CD4-positive, alpha-beta T cell treated with Interleukin-1 beta for 1 hour (primary cell): ENCODE results near the gene ANKHD1.

ENCODE experiments used
- DNase-seq, 2 donors: peaks; one replicate each; pipeline ENCODE4 v3.0.0-alpha.2; 2020 to 2022

The ANKHD1 gene

DNA sequence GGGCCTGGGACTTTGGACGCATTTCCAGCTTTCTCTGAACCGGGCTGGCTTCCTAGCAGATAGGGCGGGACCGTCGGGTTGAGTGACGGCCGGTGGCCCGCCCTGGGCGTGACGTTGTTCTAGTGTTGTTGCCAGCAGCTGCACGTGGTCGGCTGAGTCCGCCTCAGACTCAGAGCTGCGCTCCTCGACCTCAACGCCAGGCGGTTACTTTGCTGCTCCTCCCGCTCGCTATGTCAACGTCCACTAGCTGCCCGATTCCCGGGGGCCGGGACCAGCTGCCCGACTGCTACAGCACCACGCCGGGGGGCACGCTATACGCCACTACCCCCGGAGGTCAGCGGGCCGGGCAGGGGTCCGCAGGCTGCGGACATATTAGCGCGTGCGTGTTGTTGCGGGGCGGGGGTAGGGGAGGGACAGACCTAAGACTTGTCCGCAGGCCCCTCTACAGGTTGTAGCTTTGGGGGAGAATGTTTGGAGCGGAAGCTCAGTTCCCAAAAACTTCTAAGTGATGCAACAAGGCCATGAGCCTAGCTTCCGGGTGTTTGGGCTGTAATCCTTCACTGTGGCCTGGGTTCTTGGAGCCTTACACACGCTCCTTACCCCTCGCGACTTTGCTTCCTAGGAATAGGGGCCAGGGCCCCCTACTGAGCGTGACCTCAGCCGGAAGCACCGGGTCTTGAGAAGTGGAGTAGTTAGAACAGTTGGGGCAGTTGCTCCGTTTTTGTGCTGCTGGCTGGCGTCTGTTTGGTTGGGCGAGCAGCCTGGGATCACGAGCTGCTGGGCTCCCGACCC lies 146.1 kb downstream of the ANKHD1 start, which contains the start of gene EIF4EBP3:
Gene EIF4EBP3, plus strand, starts transcription at position 155 of the 792 bp plus-strand sequence. Its CDS starts 76 bp downstream, at position 231.
- DNase-seq: peak; percentile 87 to 90

GRCh38 chr5:140548300-140548688 lies 146.7 kb downstream of the ANKHD1 start:
- DNase-seq: no peak

- DNase-seq: no peak
Measured at GRCh38 chr5:140548791-140549190, 147.2 kb downstream of the ANKHD1 start.

DNA sequence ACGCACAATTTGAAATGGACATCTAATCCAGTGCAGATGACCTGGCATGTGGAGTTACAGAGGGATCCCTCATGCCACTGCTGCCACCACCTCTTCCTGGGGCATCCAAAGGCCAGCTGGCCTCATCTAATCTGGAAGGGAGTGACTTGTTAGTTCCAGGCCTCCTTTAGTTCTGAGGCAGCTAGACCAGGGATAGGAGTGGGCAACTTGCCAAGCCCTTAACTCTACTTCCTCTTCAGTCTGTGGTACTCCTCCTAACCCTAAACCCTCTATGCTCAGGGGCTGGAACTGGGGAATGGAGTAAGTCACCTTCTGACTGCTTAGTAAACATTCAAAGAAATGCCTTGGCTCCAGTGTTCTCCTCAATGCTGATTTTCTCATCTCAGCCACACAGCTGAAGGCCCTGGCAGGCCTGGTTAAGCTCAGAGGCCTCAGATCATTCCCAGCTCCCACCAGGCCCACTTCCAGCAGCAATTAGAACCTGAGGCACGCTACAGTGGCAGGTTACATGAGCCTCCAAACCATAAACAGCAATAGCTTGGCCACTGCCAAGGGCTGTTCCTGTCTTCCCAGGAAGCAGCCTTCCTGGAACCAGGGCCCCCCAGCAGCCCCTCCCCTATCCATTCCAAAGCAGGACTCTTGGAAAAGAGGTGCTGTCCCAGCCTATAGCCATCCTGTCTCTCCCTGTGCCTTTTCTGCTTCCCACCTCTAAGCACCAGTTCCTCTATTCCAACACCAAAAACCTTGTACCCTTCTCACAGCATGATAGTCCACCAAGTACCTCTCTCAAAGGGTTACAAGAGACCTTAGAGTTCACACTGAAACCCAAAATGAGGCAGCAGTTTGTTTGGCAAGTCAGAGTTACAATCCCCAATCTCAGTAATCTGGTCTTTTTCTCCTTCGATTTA lies 147.9 kb downstream of the ANKHD1 start:
- DNase-seq: peak; percentile 30 to 47

DNA sequence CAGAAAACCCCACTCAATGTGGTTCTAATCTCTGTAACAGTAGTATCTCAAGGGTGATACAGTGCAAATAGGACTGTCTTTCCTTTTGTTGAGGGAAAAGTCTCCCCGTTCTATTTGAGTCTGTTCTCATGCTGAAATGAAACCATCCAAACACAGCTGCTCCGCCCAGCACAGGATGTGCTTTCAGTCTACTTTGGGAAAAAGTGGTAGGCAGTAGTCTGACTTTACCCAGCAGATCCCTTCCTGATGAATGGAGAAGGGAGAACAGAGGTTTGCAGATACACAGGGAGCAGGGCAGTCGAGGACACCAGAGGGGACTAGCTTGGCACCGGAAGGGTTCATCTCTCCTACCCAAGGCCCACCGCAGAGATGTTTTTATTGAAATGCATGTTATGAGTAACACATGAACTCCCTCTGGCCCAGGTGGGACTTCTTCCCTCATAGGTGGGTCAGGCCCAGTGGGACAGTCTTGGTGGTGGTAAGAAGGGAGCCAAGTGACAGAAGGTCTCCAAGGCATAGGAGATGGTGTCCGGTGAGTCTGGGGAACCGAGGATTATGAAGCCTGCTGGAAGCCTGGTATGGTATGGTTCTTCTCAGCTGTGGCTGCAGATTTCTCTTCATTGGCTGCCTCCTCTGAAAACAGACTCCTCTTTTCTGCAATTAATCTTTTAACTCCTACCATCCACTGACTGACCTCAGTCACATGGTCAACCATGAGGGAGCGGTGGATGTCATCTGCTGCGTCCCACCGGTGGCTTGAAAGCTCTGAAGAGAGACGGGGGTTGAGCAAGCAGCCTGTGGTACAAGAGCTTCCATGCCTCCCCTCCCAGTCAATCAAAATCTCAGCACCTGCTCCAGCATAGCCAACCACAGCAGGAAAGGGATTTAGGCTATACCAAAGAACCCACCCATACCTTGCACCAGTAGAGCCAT lies 148.8 kb downstream of the ANKHD1 start:
- DNase-seq: no peak

GRCh38 chr5:140551872-140552271 lies 150.2 kb downstream of the ANKHD1 start:
- DNase-seq: no peak

DNA sequence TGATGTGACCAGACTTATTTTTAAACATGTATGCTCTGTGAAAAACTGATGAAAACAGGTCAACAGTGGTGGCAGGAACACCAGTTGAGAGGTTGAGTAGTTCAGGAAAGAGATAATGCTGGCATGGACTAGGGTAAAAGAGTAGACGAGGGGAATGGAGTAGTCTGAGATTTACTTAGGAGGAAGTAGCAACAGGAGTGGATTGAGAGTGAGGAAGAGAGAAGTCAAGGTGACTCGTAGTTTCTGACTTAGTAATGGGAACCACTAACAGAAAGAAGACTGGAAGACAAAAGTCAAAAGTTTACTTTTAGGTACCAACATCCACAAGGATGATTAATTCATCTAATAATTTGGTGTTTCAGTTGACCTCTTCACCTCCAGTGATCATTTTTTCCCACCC lies 152.0 kb downstream of the ANKHD1 start:
- DNase-seq: no peak

- DNase-seq: no peak
Measured at GRCh38 chr5:140554454-140554853, 152.8 kb downstream of the ANKHD1 start.

- DNase-seq: no peak
Measured at GRCh38 chr5:140555747-140556312, 154.2 kb downstream of the ANKHD1 start.

DNA sequence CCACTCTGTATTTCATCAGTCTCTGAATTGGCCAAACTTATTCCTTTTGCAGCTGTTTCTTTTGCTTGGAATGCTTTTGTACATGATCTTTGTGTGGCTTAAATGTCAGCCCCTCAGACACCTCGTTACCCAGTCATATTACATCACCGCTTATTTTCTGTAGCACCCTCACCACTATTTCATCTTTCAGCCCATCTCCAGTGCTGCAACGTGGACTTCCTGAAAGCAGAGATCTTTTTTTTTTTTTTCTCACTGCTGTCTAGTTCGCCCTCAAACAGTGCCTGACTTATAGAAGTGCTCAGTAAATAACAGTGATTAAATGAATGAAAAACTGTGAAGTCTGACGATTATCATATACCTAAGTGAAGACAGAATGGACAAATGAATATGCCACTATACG lies 154.8 kb downstream of the ANKHD1 start:
- DNase-seq: no peak

DNA sequence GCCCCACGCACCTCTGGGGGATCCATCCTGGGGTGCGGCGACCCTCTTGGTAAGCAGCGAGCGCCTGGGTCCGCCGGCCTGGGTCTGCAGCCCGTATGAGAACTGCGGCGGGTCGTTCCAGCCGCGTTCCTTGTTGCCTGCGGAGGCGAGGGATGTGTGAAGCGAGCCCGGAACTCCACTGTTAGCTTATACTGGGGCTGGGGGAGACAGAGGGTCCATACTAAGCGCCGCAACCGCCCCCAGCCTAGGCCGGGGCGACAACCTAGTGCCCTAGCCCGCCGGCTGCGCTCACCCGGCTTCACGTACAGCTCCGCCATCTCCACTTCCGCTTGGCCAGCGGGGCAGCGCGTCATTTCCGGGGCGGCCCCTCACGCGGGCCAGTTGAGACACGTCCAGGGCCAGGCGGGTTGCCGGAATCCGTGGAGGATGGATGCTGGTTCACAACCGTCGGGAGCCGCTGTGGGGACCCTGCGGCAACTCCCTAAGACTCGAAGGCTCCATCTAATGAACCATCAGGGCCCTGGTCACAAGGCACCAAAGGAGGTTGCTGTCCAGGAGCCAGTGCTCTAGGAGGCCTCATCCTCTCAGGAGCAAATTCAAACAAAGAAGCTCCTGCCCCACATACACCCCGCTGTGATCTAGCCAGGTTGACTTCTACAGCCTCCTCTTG lies 155.6 kb downstream of the ANKHD1 start, which contains the start of gene SRA1:
Gene SRA1, minus strand, starts transcription at position 338 of the 670 bp plus-strand sequence. Its CDS starts 21 bp downstream, at position 317.
- DNase-seq: peak; percentile 88 to 90

- DNase-seq: no peak
Measured at GRCh38 chr5:140557965-140558364, 156.3 kb downstream of the ANKHD1 start.

DNA sequence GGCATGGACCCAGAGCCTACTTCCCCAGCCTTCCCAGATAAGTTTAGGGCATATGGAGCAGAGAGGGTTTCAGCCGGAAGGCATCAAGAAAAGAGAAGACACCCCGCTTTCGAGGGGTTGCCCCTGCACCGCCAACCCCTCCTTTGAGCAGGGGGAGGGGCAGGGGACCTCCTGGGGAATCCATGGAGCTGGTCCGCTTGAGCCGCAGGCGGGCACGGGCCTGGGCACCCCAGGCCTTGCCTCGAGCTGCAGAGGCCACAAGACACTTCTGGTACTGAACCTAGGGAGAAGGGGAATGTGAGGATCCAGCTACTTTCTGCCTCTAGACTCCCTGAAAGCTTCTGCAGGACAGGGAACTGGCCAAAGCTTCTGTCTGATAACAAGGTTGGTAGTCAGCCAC lies 156.9 kb downstream of the ANKHD1 start:
- DNase-seq: no peak

GRCh38 chr5:140560227-140560626 lies 158.6 kb downstream of the ANKHD1 start:
- DNase-seq: no peak

GRCh38 chr5:140561753-140562523 lies 160.3 kb downstream of the ANKHD1 start:
- no peak for DNase-seq

- no peak for DNase-seq
Measured at GRCh38 chr5:140563596-140563995, 162.0 kb downstream of the ANKHD1 start.

- DNase-seq: peak; percentile 99
Measured at GRCh38 chr5:140564196-140565023, 162.8 kb downstream of the ANKHD1 start, which contains the start of the genes APBB3 and SLC35A4. TSS of gene APBB3 (minus strand) at chr5:140564598. CDS start at chr5:140564245, 353 bp downstream. TSS of gene SLC35A4 (plus strand) at chr5:140564828. CDS start at chr5:140567170, 2,342 bp downstream.

- DNase-seq: no peak
Measured at GRCh38 chr5:140565024-140565779, 163.6 kb downstream of the ANKHD1 start.

DNA sequence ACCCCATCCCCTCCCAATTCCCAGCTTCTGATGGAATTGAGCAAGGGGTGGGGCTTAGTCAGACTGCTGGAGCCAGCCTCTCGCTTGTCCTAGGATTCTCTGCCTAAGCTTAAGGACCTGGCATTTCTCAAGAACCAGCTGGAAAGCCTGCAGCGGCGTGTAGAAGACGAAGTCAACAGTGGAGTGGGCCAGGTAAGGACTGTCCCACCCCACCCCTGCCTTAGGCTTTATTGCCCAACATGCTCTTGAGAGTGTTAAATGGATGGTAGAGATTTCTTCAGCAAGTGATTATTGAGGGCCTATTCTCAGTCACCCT lies 164.1 kb downstream of the ANKHD1 start:
- no peak for DNase-seq
